HS-27A (cell line): ENCODE data around the gene FREY1.

Experiments
- DNase-seq: peaks from one replicate; pipeline ENCODE4 v3.0.0-alpha.2; 2012; ENCODE audit warnings: low read depth, missing footprints

FREY1 gene

DNA sequence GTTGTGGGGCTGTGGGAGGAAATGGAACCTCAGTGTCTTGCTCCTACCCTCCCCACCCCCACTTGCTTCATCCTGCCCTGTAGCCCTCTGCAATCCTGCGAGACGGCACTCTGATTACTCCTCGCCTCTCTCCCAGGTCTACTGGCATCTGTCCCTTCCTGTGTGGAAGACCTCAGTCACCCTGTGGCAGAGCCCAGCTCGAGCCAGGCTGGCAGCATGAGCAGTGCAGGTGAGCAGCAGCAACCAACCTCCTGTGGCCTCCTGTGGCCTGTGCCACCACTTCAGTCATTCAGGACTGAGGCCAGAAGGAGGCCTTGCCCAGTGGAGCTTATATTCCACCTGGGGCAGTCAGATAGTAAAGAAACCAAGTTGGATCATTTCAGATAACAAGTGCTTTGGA lies 36.4 kb downstream of the FREY1 start:
- DNase-seq: no peak

GRCh38 chr11:45869551-45869950 lies 37.5 kb downstream of the FREY1 start:
- DNase-seq: no peak

- no peak for DNase-seq
These were observed 43.0 kb downstream of the FREY1 start for GRCh38 chr11:45864041-45864440.

- no peak for DNase-seq
These were observed 46.1 kb downstream of the FREY1 start for GRCh38 chr11:45860764-45861510.

GRCh38 chr11:45860348-45860747 lies 46.7 kb downstream of the FREY1 start:
- no peak for DNase-seq

- DNase-seq: peak; percentile 45
These were observed 47.4 kb downstream of the FREY1 start for GRCh38 chr11:45859661-45860140.

DNA sequence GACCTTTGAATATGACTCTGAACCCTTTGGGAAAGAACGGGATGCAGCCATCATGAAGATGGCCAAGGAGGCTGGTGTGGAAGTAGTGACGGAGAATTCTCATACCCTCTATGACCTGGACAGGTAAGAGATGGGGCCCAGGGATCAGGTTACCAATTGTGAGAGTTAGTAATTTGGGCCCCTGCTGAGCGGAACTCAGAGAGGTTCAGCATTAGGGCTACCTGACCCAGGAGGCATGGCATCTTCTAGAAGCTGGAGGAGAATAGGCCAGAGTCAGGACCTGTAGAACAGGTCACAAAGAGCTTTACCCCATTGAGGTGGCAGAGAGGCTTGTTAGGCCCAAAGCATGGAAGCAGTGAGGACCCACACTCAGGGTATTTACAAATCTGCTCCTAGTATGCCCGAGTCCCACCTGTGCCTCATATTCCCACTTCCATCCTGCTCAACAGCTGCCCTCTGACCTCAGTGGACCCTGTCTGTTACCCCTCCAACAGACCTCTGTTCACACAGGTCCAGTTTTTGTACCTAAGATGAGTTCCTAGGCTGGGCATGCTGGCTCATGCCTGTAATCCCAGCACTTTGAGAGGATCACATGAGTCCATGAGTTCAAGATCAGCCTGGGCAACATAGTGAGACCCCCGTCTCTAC lies 48.2 kb downstream of the FREY1 start:
- no peak for DNase-seq

GRCh38 chr11:45857961-45858474 lies 49.1 kb downstream of the FREY1 start:
- no peak for DNase-seq
